ENCODE results near the gene THEMIS.
A peak's percentile ranks its signal among the peaks of the same experiment; 100 is the strongest.
"Not testable (repeated sequence)": the region's sequence is repeated elsewhere in the genome, so short reads cannot be mapped to it uniquely, and the experiment has no call there.

THEMIS gene

DNA sequence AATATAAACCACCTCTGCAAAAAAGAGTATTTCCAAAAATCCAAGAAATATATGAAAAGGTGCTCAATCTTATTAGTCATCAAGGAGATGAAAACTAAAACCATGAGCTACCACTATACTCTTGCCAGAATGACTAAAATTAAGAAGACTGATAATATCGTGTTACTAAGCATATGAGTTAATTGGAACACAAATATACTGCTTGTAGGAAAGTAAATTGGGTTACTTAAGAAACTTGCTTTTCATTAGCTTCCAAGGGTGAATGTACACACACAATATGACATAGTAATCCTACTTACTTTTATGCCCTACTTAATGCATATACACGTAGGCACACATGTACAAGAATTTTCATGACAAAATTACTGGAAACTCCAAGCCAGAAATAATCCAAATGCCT lies 3.4 kb downstream of the THEMIS start:
- Mint-ChIP-seq H3K9me3 (peaks cover 0 to 2% of the 10 kb centered on the region in 2 donors), H3K36me3 (ENCODE audit: insufficient read depth) (peaks cover 17% of the 10 kb centered on the region), H3K27ac (peak overlapping the region; percentile 69 to 88), H3K27me3 (no peaks in the 10 kb centered on the region), H3K4me3 (peak overlapping the region; percentile 91 to 92), H3K4me1 (ENCODE audit: low read depth in 2 of 2) (peaks cover 18 to 41% of the 10 kb centered on the region in 2 donors)
- DNase-seq (no peak), ATAC-seq (replicated peaks) (no peak)

DNA sequence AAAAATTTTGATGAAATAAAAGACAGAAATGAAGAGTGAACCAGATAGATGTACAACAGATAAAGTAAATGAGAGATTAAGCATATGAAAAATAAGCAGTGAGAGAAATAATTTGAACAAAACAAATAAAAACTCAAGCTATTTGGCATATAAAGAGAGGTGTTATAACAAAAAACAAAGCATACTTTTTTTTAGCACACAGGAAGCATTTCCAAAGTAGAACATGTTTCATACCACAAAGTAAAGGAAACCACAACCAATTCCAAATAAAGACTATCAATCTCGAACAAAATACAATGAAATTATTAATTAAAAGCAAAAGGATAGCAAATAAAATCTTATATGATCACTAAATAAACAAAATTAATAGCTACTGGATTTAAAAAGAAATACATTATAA lies 6.8 kb downstream of the THEMIS start:
- Mint-ChIP-seq H3K27ac (peak overlapping the region; percentile 88 to 94), H3K27me3 (no peaks in the 10 kb centered on the region), H3K9me3 (peaks cover 0 to 2% of the 10 kb centered on the region in 2 donors), H3K4me1 (ENCODE audit: low read depth in 2 of 2) (peaks cover 28 to 46% of the 10 kb centered on the region in 2 donors), H3K4me3 (peak overlapping the region; percentile 57 to 90), H3K36me3 (ENCODE audit: insufficient read depth) (peaks cover 31% of the 10 kb centered on the region)
- no peak for DNase-seq
- ATAC-seq (replicated peaks) = peak; percentile 46

DNA sequence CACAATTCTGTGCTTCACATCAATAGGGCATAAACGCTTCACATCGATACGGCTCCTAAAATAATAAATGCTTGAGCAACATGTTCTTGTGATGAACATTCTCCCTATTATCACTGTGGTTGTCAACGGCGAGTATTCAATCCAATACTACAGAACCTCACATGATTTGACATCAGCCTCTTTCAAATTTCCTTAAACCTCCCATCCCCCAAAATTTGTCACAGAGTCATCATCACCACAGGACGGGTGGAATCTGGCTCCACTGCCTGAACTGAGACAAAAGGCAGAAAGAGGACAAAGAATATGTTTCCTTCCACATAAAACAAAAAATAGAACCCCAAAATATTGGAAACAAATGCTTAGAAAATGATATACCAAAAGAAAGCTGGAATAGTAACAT lies 7.3 kb downstream of the THEMIS start:
- H3K36me3 Mint-ChIP-seq (ENCODE audit: insufficient read depth) = peaks cover 31% of the 10 kb centered on the region
- DNase-seq = no peak
- no peaks in the 10 kb centered on the region for H3K9me3 Mint-ChIP-seq
- H3K27ac Mint-ChIP-seq = peak overlapping the region; percentile 88 to 94
- peak overlapping the region; percentile 57 to 90 for H3K4me3 Mint-ChIP-seq
- H3K27me3 Mint-ChIP-seq = no peaks in the 10 kb centered on the region
- ATAC-seq (replicated peaks) = peak; percentile 50
- H3K4me1 Mint-ChIP-seq (ENCODE audit: low read depth in 2 of 2) = peaks cover 28 to 43% of the 10 kb centered on the region in 2 donors

DNA sequence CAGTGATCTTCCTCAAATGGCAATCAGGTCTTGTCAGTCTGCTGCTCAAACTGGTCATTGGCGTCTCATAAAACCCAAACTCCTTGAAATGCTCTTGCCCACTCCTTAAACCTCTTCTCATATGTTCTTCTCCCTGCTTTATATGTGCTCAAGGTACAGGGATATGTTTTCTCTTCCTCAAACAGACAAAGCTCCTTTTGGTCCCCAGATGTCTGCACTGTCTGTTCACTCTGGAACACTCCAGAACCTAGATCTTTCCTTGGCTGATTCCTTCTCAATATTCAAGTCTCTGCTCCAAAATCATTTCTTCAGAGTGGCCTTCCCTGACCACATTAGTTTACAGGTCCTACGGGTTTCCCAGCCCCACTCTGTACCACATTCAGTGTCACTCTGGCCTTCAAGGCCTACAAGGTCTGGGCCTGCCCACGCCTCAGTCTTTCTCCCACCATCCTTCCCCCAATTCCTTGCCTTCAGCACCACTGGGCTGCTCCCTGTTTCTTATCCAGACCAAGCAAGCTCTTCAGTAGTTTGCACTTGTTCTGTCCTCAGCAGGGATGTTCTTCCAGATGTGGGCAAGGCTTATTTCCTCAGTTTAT lies 9.0 kb downstream of the THEMIS start:
- H3K27me3 Mint-ChIP-seq = no peaks in the 10 kb centered on the region
- no peaks in the 10 kb centered on the region for H3K9me3 Mint-ChIP-seq
- ATAC-seq (replicated peaks) (no peak), DNase-seq (no peak)
- peaks cover 22% of the 10 kb centered on the region for H3K36me3 Mint-ChIP-seq (ENCODE audit: insufficient read depth)
- peak overlapping the region; percentile 63 to 69 for H3K27ac Mint-ChIP-seq
- H3K4me3 Mint-ChIP-seq = peak overlapping the region; percentile 50 to 90
- H3K4me1 Mint-ChIP-seq (ENCODE audit: low read depth in 2 of 2) = peaks cover 23 to 41% of the 10 kb centered on the region in 2 donors

DNA sequence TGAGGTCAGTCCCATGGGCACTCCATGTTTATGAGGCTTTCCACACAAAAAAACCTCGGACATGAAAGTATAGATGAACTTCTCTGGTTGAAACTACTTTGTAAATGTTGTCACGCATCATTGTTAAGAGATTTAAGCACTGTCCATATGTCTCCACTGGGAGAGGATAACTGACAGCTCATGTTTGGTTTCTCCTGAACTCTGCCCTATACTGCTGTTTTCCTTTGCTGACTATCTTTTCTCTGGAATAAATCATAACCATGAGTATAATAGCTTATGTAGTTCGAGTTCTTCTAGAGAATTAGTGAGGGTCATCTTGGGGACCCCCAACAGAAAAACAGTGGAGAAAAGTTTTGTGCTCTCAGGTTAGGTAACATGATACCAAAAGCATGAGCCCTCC lies 14.3 kb downstream of the THEMIS start:
- Mint-ChIP-seq H3K36me3 (ENCODE audit: insufficient read depth) (peaks cover 21% of the 10 kb centered on the region), H3K27me3 (no peaks in the 10 kb centered on the region), H3K4me1 (ENCODE audit: low read depth in 2 of 2) (peaks cover 27 to 49% of the 10 kb centered on the region in 2 donors), H3K9me3 (peaks cover 0 to 14% of the 10 kb centered on the region in 2 donors), H3K27ac (peak overlapping the region in 1 of 2 donors; percentile 32), H3K4me3 (peak overlapping the region in 1 of 2 donors; percentile 14)
- no peak for DNase-seq
- no peak for ATAC-seq (replicated peaks)

DNA sequence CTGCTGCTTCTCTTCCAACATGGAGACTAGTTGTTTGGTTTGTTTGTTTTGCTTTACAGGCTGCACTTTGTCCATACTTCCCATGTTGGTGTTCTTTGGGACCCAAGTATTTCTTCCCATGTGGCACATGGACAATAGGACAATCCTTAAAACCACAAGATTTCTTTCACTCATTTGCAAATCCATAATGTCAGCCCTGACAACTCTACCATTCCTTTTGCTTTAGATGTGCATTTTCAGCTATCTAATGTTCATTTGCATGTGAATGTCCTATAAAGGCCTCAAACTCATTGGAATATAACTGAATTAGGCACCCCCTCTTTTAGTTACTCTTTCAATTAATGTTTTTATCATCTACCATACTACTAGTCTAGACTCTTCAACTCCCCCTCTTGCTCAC lies 16.7 kb downstream of the THEMIS start:
- H3K4me1 Mint-ChIP-seq (ENCODE audit: low read depth in 2 of 2) = peaks cover 21 to 49% of the 10 kb centered on the region in 2 donors
- peaks cover 18% of the 10 kb centered on the region for H3K36me3 Mint-ChIP-seq (ENCODE audit: insufficient read depth)
- peaks cover 0 to 14% of the 10 kb centered on the region in 2 donors for H3K9me3 Mint-ChIP-seq
- H3K27me3 Mint-ChIP-seq = no peaks in the 10 kb centered on the region
- no peak for DNase-seq
- peak overlapping the region in 1 of 2 donors; percentile 18 for H3K27ac Mint-ChIP-seq
- no peak for ATAC-seq (replicated peaks)
- H3K4me3 Mint-ChIP-seq = peak overlapping the region in 1 of 2 donors; percentile 44

DNA sequence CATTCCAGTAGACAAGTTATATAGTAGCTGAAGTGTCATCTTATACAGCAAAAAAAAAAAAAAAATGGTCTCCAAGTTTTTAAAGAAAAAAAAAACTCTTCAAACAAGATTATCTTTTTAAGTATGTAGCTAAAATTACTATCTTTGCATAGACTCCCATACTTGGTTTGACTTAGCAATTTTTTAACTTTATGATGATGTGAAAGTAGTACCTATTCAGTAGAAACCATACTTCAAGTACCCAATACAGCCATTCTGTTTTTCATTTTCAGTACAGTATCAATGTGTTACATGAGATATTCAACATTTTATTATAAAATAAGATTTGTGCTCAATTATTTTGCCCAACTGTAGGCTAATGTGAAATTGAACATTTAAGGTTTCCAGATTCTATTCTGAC lies 18.9 kb downstream of the THEMIS start:
- not testable (repeated sequence) for H3K27me3 Mint-ChIP-seq; DNase-seq; ATAC-seq (replicated peaks); H3K27ac Mint-ChIP-seq; H3K4me3 Mint-ChIP-seq
- H3K36me3 Mint-ChIP-seq (ENCODE audit: insufficient read depth) = peaks cover 19% of the 10 kb centered on the region
- H3K4me1 Mint-ChIP-seq (ENCODE audit: low read depth in 2 of 2) = peaks cover 31 to 51% of the 10 kb centered on the region in 2 donors
- H3K9me3 Mint-ChIP-seq = peaks cover 0 to 14% of the 10 kb centered on the region in 2 donors

DNA sequence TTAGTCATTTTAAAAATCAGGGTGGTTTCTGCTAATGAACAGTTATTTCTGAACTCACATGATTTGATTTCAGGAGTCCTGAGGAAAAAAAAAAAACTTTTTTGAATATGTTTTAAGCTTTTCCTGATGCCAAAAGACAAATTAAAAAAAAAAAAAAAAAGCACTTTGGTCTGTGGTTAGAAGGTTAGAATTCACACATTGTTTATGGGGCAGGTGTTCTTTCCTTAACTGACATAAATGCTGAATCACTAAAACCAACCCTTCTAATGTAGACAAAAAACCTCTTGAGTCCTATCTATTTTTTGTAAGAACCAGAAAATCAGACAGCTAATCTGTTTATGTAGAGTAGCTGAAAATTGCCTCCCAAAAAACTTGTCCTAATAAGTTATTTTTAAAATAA lies 20.4 kb downstream of the THEMIS start:
- H3K4me3 Mint-ChIP-seq = peak overlapping the region; percentile 61 to 80
- peak overlapping the region; percentile 70 to 73 for H3K27ac Mint-ChIP-seq
- ATAC-seq (replicated peaks) (peak; percentile 80), DNase-seq (no peak)
- H3K9me3 Mint-ChIP-seq = peaks cover 0 to 7% of the 10 kb centered on the region in 2 donors
- peaks cover 15% of the 10 kb centered on the region for H3K36me3 Mint-ChIP-seq (ENCODE audit: insufficient read depth)
- H3K4me1 Mint-ChIP-seq (ENCODE audit: low read depth in 2 of 2) = peaks cover 30 to 48% of the 10 kb centered on the region in 2 donors
- no peaks in the 10 kb centered on the region for H3K27me3 Mint-ChIP-seq

DNA sequence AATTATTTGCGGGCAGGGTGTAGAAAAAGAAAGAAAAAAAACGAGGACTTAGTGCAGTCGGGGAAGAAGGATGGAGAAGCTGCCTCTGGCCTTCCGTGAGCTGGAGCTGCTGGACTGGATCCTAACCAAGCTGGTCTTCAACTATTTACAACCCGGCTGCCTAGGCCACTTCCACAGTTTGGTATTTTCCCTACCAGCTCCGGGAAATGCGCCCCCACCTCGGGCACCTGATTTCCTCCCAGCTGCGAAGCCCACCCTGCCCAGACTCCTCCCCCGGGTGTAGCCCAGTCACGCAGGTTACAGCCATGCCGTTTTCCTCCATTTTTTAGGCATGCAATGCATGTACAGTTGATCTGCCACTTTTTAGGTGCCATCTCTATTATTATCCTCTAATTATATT lies 21.2 kb downstream of the THEMIS start:
- Mint-ChIP-seq H3K4me1 (ENCODE audit: low read depth in 2 of 2) (peaks cover 29 to 50% of the 10 kb centered on the region in 2 donors), H3K9me3 (peaks cover 0 to 6% of the 10 kb centered on the region in 2 donors), H3K36me3 (ENCODE audit: insufficient read depth) (peaks cover 15% of the 10 kb centered on the region), H3K4me3 (peak overlapping the region; percentile 61 to 80), H3K27me3 (no peaks in the 10 kb centered on the region), H3K27ac (peak overlapping the region; percentile 70 to 73)
- ATAC-seq (replicated peaks) (peak; percentile 31), DNase-seq (no peak)

DNA sequence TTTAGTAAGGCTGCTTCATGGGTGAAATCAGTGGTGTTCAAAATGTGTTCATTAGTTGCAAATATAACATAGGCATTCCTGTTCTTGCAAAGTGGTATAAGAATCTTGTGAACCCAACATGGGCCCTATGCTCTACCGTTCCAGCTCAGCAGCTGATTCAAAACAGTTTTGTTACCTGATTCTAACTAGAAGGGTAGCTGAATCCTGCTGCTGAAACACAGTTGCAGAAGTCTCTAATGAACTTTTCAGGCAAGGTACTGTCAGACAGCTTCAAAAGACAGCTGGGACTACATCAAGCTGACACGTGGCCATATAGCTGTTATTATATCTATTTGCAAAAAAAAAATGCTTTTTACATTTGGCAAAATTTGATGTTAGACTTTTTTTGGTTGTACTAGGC lies 22.7 kb downstream of the THEMIS start:
- Mint-ChIP-seq H3K27me3 (no peaks in the 10 kb centered on the region), H3K4me3 (peak overlapping the region in 1 of 2 donors; percentile 56), H3K36me3 (ENCODE audit: insufficient read depth) (peaks cover 15% of the 10 kb centered on the region), H3K27ac (peak overlapping the region in 1 of 2 donors; percentile 73), H3K9me3 (peaks cover 0 to 2% of the 10 kb centered on the region in 2 donors), H3K4me1 (ENCODE audit: low read depth in 2 of 2) (peaks cover 25 to 45% of the 10 kb centered on the region in 2 donors)
- DNase-seq = no peak
- ATAC-seq (replicated peaks) = no peak

DNA sequence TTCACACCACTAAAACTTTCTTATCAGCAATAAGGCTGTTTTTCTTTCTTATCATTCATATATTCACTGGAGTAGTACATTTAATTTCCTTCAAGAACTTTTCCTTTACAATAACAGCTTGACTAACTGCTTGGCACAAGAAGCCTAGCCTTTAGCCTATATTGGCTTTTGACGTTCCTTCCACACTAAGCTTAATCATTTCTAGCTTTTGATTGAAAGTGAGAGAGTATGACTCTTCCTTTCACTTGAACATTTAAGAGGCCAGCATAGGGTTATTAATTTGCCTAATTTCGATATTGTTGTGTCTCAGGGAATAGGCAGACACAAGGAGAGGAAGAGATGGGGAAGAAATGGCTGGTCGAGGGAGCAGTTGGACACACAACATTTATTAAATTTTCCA lies 23.6 kb downstream of the THEMIS start:
- Mint-ChIP-seq H3K4me1 (ENCODE audit: low read depth in 2 of 2) (peaks cover 25 to 47% of the 10 kb centered on the region in 2 donors), H3K27me3 (no peaks in the 10 kb centered on the region), H3K9me3 (peaks cover 0 to 2% of the 10 kb centered on the region in 2 donors), H3K36me3 (ENCODE audit: insufficient read depth) (peaks cover 10% of the 10 kb centered on the region), H3K27ac (peak overlapping the region; percentile 73 to 86), H3K4me3 (peak overlapping the region; percentile 56 to 64)
- ATAC-seq (replicated peaks) = no peak
- no peak for DNase-seq

DNA sequence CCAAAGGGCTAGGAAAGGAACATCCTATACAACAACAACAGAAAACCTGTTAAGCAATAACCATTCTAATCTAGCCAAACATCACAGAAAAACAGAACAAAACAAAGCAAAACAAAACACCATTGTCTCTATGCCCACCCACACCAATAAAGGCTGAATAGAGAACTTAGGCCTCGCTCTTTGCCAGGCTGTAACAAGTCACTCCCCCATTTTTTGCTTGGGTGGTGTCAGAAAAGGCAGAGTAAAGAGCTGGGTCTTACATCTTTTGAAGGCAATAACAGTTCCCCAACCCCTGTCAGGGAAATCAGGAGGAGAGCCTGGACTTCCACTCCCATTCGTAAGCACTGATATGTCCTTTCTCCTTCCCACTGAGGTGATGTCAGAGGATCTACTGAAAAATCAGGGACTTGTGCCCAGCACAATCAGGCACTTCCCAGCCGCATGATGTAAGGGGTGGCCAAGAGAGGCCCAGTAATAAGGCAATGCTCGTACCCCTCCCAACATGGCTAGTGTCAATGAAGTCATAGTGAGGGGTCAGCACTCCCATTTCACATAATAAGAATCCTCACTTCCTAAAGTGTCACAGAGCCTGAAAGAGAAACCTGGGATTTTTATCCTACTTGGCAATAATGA lies 31.0 kb downstream of the THEMIS start:
- Mint-ChIP-seq H3K27me3 (no peaks in the 10 kb centered on the region), H3K27ac (peak overlapping the region; percentile 1 to 12), H3K4me3 (peak overlapping the region; percentile 13 to 63), H3K36me3 (ENCODE audit: insufficient read depth) (peaks cover 8% of the 10 kb centered on the region), H3K9me3 (peaks cover 0 to 2% of the 10 kb centered on the region in 2 donors), H3K4me1 (ENCODE audit: low read depth in 2 of 2) (peaks cover 30 to 54% of the 10 kb centered on the region in 2 donors)
- no peak for DNase-seq
- ATAC-seq (replicated peaks) = no peak

DNA sequence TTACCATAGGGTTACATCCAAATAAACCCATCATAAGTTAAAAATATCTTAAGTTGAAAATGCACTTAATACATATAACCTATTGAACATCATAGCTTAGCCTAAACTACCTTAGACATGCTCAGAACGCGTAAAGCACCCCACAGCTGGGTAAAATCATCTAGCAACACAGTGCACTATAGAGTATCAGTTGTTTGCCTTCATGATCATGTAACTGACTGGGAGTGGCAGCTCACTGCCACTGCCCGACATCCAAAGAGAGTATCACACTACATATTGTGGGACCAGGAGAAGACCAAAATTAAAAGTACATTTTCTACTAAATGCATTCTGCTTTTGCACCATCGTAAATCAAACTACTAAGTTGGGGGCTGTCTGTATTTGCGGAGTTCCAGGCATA lies 31.7 kb downstream of the THEMIS start:
- peak overlapping the region in 1 of 2 donors; percentile 12 for H3K27ac Mint-ChIP-seq
- H3K9me3 Mint-ChIP-seq = peaks cover 0 to 2% of the 10 kb centered on the region in 2 donors
- H3K36me3 Mint-ChIP-seq (ENCODE audit: insufficient read depth) = peaks cover 10% of the 10 kb centered on the region
- peak overlapping the region; percentile 13 to 63 for H3K4me3 Mint-ChIP-seq
- no peak for ATAC-seq (replicated peaks)
- H3K27me3 Mint-ChIP-seq = no peaks in the 10 kb centered on the region
- H3K4me1 Mint-ChIP-seq (ENCODE audit: low read depth in 2 of 2) = peaks cover 32 to 56% of the 10 kb centered on the region in 2 donors
- DNase-seq = no peak

DNA sequence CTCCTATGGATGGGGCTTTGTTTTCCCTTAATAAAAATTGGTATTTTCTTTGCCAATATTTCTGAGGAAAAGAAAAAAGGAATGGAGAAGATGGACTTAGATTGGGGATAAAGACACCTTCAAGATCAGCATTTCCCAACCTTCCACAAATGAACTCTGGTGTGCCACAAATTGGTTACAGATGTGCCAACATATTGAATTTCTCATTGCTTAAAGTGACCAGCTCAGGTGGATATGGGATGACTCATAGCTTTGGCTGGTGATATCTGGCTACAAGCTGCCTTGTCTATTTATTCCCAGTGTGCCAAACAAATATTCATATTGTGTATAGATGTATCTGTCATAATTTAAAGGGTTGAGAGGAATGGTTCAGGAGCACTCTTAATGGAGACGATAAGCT lies 32.5 kb downstream of the THEMIS start:
- DNase-seq = no peak
- H3K9me3 Mint-ChIP-seq = no peaks in the 10 kb centered on the region
- H3K27me3 Mint-ChIP-seq = no peaks in the 10 kb centered on the region
- peaks cover 32 to 62% of the 10 kb centered on the region in 2 donors for H3K4me1 Mint-ChIP-seq (ENCODE audit: low read depth in 2 of 2)
- peaks cover 15% of the 10 kb centered on the region for H3K36me3 Mint-ChIP-seq (ENCODE audit: insufficient read depth)
- ATAC-seq (replicated peaks) = no peak
- peak overlapping the region in 1 of 2 donors; percentile 27 for H3K4me3 Mint-ChIP-seq
- peak overlapping the region in 1 of 2 donors; percentile 9 for H3K27ac Mint-ChIP-seq
